ENCODE data around the gene HSF2BP.
A peak's percentile ranks its signal among the peaks of the same experiment; 100 is the strongest.
"Not testable (repeated sequence)": the region's sequence is repeated elsewhere in the genome, so short reads cannot be mapped to it uniquely, and the experiment has no call there.

HSF2BP gene

DNA sequence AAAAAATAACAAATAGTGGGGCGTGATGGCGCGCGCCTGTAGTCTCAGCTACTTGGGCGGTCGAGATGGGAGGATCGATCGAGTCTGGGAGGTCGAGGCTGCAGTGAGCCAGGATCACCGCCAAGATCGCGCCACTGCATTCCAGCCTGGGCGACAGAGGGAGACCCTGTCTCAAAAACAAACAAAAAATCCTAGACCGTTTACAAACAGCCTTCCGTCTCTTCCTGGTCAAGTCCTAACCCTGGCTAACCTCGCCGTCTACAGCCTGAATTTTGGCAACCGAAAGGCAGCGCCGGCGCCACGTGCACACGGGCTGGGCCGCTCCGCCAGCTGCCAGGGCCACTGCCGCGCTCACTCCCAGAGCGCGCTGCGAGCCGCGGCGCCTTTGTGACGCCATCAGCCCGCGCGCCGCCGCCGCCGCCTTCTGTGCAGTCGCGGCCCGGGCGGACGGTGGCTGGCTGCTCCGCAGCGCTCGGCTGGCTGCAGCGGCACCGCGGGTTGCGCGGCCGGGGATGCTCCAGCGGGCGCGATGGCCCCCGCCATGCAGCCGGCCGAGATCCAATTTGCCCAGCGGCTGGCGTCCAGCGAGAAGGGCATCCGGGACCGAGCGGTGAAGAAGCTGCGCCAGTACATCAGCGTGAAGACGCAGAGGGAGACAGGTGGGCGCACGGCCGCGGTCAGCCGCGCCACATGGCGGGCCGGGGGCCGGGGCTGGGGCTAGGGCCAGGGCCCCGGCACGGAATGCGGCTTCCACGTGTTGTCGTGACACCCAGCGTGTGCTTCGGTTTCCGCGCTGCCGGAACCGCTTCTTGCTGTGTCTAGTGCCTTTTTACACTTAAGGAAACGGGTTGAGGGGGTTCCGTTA, at the start of gene HSF2BP, which contains the start of gene RRP1B:
TSS of gene HSF2BP (minus strand) at position 353 of the 865 bp plus-strand sequence. CDS start 1,392 bp downstream, outside the sequence.
TSS of gene RRP1B (plus strand) at position 425 of the 865 bp plus-strand sequence. CDS start at position 530, 105 bp downstream.
- no peaks in the 10 kb centered on the region for H3K27me3 Mint-ChIP-seq
- peaks cover 35% of the 10 kb centered on the region for H3K4me1 Mint-ChIP-seq
- no peaks in the 10 kb centered on the region for H3K9me3 Mint-ChIP-seq
- peak within 1 kb of the TSS; percentile 95 for H3K27ac Mint-ChIP-seq (ENCODE audit: low read depth)
- peak within 1 kb of the TSS; percentile 92 for H3K4me3 Mint-ChIP-seq
- DNase-seq (ENCODE audit: low spot score in 2 of 2), result peak; percentile 59 to 75
- H3K36me3 Mint-ChIP-seq (ENCODE audit: insufficient read depth), result peaks cover 14% of the 10 kb centered on the region
- peak; percentile 81 for ATAC-seq (replicated peaks; ENCODE audit: extremely low read depth, poor library complexity, severe bottlenecking)

DNA sequence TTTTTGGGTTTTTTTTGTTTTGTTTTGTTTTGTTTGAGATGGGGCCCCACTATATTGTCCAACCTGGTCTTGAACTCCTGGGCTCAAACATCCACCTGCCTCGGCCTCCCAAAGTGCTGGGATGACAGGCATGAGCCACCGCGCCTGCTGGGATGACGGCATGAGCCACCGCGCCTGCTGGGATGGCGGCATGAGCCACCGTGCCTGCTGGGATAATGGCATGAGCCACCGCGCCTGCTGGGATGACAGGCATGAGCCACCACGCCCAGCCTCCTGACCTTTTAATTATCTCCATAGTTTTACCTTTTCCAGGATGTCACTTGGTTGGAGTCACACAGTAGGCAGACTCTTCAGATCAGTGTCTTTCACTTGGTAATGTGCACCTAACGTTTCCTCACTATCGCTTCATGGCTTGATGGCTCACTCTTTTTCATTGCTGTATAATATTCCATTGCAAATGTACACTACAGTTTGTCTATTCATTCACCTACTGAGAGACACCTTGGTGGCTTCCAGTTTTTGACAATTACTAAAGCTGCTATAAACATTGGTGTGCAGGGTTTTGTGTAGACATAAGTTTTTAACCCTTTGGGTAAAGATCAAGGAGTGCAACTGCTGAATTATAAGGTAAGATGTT, 49.6 kb upstream of the HSF2BP start:
- DNase-seq (ENCODE audit: low spot score in 2 of 2), result no peak
- no peaks in the 10 kb centered on the region for H3K27me3 Mint-ChIP-seq
- H3K27ac Mint-ChIP-seq (ENCODE audit: low read depth), result no peak overlapping the region
- H3K4me1 Mint-ChIP-seq, result no peaks in the 10 kb centered on the region
- ATAC-seq (replicated peaks; ENCODE audit: extremely low read depth, poor library complexity, severe bottlenecking), result no peak
- peaks cover 4% of the 10 kb centered on the region for H3K36me3 Mint-ChIP-seq (ENCODE audit: insufficient read depth)
- no peak overlapping the region for H3K4me3 Mint-ChIP-seq
- no peaks in the 10 kb centered on the region for H3K9me3 Mint-ChIP-seq

DNA sequence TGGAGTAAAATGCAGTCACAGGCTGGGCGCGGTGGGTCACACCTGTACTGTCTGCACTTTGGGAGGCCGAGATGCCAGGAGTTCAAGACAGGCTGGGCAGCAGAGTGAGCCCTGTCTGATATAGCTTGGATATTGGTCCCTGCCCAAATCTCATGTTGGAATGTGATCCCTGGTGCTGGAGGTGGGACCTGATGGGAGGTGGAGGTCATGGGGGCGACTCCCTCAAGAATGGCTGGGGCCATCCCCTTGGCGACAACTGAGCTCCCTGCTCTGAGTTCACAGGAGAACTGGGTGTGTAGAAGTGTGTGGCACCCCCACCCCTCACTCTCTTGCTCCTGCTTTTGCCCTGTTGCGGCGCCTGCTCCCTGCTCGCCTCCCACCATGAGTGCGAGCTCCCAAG, 48.2 kb upstream of the HSF2BP start:
- no peaks in the 10 kb centered on the region for H3K27me3 Mint-ChIP-seq
- H3K4me1 Mint-ChIP-seq, result peaks cover 11% of the 10 kb centered on the region
- DNase-seq (ENCODE audit: low spot score in 2 of 2), result no peak
- peaks cover 4% of the 10 kb centered on the region for H3K36me3 Mint-ChIP-seq (ENCODE audit: insufficient read depth)
- H3K9me3 Mint-ChIP-seq, result no peaks in the 10 kb centered on the region
- no peak overlapping the region for H3K27ac Mint-ChIP-seq (ENCODE audit: low read depth)
- no peak for ATAC-seq (replicated peaks; ENCODE audit: extremely low read depth, poor library complexity, severe bottlenecking)
- no peak overlapping the region for H3K4me3 Mint-ChIP-seq

DNA sequence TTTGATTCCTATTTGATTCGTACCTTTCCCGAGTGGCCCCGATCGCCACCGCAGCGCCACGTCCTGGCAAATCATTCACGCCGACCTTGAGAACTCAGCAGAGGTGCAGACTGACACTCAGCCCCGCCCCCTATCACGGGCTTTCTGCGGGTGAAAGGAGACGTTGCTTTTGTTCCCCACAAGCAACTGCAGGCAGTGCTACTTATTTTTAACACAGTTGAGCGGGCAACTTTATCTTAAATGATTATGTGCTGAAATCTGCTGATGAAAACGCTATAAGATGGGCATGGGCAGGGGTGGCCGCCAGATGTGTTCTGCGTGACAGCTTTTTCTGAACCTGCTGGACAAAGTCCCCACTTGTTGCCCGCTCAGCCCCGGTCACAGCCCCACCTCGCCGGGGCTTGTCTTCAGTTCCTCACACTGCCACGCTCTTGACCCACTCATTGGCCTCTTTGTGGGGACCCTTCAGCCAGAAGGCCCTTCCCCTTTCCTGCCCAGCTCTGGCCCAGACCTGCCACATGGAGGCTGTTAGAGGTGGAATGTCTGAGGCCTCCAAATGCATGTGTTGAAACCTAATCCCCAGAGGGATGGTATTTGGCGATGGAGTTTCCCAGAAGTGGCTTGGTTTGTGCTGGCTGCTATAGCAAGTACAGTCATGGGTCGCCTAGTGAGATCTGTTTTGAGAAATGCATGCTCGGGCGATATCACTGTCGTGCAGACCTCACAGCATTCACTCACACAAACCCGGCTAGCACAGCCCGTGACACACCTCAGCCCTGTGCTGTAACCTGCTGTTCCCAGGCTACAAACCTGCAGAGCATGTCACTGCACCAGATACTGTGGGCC, 44.0 kb upstream of the HSF2BP start:
- peak overlapping the region; percentile 75 for H3K27ac Mint-ChIP-seq (ENCODE audit: low read depth)
- no peaks in the 10 kb centered on the region for H3K27me3 Mint-ChIP-seq
- DNase-seq (ENCODE audit: low spot score in 2 of 2) (peak in 1 of 2 donors; percentile 54), ATAC-seq (replicated peaks; ENCODE audit: extremely low read depth, poor library complexity, severe bottlenecking) (peak; percentile 63)
- no peaks in the 10 kb centered on the region for H3K9me3 Mint-ChIP-seq
- peaks cover 11% of the 10 kb centered on the region for H3K4me1 Mint-ChIP-seq
- H3K36me3 Mint-ChIP-seq (ENCODE audit: insufficient read depth), result peaks cover 5% of the 10 kb centered on the region
- H3K4me3 Mint-ChIP-seq, result peak overlapping the region; percentile 68

DNA sequence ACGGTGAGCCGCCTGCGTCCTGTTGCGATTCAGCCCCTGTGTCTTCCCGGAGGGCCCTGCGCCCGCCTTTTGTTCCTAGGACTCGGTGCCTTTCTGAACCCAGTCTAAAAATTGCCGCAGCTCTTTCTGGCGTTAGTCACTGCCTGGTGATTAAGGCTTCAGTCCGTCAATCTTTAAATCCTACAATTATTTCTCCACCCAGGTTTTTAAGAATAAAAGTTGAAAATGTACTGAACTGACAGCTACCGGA, 43.4 kb upstream of the HSF2BP start:
- H3K4me1 Mint-ChIP-seq, result peaks cover 11% of the 10 kb centered on the region
- H3K27me3 Mint-ChIP-seq, result no peaks in the 10 kb centered on the region
- ATAC-seq (replicated peaks; ENCODE audit: extremely low read depth, poor library complexity, severe bottlenecking) (no peak), DNase-seq (ENCODE audit: low spot score in 2 of 2) (no peak)
- H3K9me3 Mint-ChIP-seq, result no peaks in the 10 kb centered on the region
- peaks cover 5% of the 10 kb centered on the region for H3K36me3 Mint-ChIP-seq (ENCODE audit: insufficient read depth)
- H3K4me3 Mint-ChIP-seq, result peak overlapping the region; percentile 68
- peak overlapping the region; percentile 75 for H3K27ac Mint-ChIP-seq (ENCODE audit: low read depth)

DNA sequence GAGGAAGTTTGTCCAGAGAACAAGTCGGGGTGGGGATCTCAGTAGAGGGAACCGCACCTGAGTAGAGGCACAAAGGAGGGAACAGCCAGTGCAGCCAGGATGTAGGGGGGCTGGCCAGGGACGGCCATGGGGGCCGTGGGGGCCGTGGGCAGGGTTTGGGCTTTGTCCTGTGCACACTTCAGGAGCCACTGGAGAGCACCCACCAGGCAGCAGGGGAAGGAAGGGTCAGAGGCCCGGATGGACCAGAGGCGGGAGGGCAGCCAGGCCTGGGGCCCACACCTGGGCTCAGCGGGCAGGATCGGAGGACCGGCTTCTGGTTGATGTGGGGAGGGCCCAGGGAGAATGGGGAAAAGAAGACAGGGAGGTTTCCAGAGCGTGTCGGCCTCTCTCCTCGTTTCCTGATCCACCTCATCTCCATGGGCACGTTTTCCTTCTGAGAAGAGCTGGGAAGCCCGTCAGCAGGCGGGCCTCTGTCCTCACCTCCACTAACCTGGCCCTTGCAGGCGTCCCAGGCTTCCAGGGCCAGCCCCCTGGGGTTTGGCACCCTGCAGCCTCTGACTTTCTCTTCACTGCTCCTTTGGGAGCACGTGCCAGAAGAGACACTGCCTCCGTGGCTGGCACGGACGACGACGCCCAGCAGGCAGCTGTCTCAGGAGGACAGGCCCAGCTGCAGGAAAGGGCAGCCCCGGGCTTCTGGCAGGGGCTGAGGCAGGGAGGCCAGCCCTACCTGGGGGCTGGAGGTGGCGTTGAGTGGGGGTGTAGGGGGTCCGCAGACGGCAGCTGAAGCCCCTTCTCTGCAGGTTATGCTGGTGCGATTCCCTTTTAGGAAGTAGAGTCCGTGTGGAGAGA, 42.9 kb upstream of the HSF2BP start:
- H3K36me3 Mint-ChIP-seq (ENCODE audit: insufficient read depth), result peaks cover 5% of the 10 kb centered on the region
- ATAC-seq (replicated peaks; ENCODE audit: extremely low read depth, poor library complexity, severe bottlenecking), result no peak
- no peaks in the 10 kb centered on the region for H3K27me3 Mint-ChIP-seq
- peak overlapping the region; percentile 68 for H3K4me3 Mint-ChIP-seq
- H3K4me1 Mint-ChIP-seq, result peaks cover 11% of the 10 kb centered on the region
- DNase-seq (ENCODE audit: low spot score in 2 of 2), result no peak
- H3K27ac Mint-ChIP-seq (ENCODE audit: low read depth), result peak overlapping the region; percentile 75
- no peaks in the 10 kb centered on the region for H3K9me3 Mint-ChIP-seq

DNA sequence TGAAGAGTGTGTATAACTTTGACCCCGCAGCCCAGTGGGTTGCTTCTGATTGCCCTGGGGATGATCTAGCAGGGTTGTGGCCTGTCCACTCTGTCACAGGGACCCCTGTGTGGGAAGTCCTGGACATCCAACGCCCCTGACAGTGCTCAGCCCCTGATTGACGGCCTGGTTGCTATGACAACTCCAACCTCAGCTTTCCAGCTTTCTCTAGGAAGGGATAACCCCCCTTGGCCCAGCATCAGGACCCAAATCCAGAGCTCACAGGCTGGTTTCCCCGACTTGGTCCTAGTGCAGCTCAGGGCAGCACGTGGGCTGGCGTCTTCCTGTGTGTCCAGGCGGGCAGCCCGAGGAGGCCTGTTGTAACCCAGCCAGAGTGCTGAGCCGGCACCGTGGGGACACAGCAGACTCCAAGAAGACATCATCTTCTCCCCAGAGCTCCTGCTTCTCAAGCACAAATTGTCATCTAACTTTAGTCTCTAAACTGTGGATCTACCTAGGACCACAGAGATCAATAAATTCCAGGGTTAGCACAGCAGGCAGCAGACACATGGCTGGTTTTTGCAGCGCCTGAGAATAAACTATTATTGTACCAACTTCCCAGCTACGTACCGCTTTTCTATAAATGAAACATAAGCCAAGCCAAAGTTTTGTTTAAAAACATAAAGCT, 40.8 kb upstream of the HSF2BP start:
- no peak for DNase-seq (ENCODE audit: low spot score in 2 of 2)
- Mint-ChIP-seq H3K9me3 (no peaks in the 10 kb centered on the region), H3K27me3 (no peaks in the 10 kb centered on the region), H3K27ac (ENCODE audit: low read depth) (no peak overlapping the region), H3K36me3 (ENCODE audit: insufficient read depth) (peaks cover 9% of the 10 kb centered on the region), H3K4me3 (no peak overlapping the region), H3K4me1 (peaks cover 11% of the 10 kb centered on the region)
- no peak for ATAC-seq (replicated peaks; ENCODE audit: extremely low read depth, poor library complexity, severe bottlenecking)

DNA sequence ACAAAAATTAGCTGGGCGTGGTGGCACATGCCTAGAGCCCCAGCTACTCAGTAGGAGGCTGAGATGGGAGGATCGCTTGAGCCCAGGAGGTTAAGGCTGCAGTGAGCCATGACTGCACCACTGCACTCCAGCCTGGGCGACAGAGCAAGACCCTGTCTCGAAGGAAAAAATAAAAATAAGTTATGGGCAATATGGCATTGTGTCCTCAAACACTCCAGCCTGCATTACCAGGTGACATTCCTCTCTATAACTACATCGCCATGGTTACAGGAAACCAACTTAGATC, 40.1 kb upstream of the HSF2BP start:
- peaks cover 11% of the 10 kb centered on the region for H3K36me3 Mint-ChIP-seq (ENCODE audit: insufficient read depth)

DNA sequence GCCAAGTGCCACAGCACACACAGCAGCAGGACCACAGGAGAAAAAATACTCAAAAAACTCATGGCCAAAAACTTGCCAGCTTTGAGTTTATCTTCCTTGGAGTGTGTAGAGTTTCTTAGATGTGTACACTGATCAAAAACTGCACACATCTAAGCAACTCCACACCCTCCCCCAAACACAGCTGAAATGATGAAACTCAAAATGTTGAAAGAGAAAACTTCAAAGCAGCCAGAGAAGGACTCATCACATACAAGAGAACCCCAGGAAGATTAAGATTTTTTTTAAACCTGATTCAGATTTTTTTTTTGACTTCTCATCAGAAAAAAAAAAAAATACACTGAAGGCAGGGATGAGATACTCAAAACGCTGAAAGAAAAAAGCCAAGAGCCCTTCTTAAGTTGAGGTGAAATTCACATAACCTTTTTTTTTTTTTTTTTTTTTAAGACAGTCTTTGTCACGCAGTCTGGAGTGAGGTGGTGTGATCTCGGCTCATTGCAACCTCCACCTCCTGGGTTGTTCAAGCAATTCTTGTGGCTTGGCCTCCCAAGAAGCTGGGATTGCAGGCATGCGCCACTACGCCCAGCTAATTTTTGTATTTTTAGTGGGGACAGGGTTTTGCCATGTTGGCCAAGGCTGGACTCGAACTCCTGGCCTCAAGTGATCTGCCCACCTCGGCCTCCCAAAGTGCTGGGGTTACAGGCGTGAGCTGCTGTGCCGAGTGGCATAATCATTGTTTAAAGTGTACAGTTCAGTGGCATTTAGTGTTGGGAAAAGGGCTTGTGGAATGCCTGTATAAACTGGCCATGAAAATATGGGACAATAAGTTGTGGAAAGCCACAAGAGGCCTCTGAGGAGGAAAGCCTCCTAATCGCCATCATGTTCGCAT, 38.7 kb upstream of the HSF2BP start:
- H3K36me3 Mint-ChIP-seq (ENCODE audit: insufficient read depth), result peaks cover 15% of the 10 kb centered on the region
- H3K4me1 Mint-ChIP-seq, result peaks cover 4% of the 10 kb centered on the region
- no peak overlapping the region for H3K4me3 Mint-ChIP-seq
- no peaks in the 10 kb centered on the region for H3K27me3 Mint-ChIP-seq
- no peaks in the 10 kb centered on the region for H3K9me3 Mint-ChIP-seq
- H3K27ac Mint-ChIP-seq (ENCODE audit: low read depth), result peak overlapping the region; percentile 50
- no peak for DNase-seq (ENCODE audit: low spot score in 2 of 2)
- no peak for ATAC-seq (replicated peaks; ENCODE audit: extremely low read depth, poor library complexity, severe bottlenecking)

More for the DNA sequence above, 40.1 kb upstream of the HSF2BP start:
- not testable (repeated sequence) for H3K4me3 Mint-ChIP-seq; ATAC-seq (replicated peaks; ENCODE audit: extremely low read depth, poor library complexity, severe bottlenecking); H3K27ac Mint-ChIP-seq (ENCODE audit: low read depth); H3K9me3 Mint-ChIP-seq; DNase-seq (ENCODE audit: low spot score in 2 of 2); H3K27me3 Mint-ChIP-seq
- peaks cover 11% of the 10 kb centered on the region for H3K4me1 Mint-ChIP-seq

DNA sequence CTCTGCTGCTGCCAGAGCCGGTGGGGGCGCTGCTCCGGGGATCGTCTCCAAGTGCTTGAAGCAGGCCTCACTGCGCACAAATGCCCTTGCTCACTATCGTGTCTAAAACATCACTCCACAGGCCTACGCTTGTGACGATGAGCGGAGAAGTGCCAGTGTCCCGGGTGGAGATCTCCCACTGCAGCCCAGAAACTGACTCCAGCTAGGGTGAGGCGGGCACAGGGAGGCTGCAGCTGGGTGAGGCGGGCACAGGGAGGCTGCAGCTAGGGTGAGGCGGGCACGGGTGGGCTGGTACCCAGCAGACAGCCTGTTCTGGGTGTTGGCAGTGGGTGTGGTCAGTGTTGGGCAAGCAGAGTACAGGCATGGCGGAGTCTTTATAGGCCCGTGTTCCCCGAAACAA, 36.9 kb upstream of the HSF2BP start:
- Mint-ChIP-seq H3K36me3 (ENCODE audit: insufficient read depth) (peaks cover 21% of the 10 kb centered on the region), H3K27ac (ENCODE audit: low read depth) (no peak overlapping the region), H3K4me1 (no peaks in the 10 kb centered on the region), H3K4me3 (no peak overlapping the region), H3K9me3 (no peaks in the 10 kb centered on the region), H3K27me3 (no peaks in the 10 kb centered on the region)
- ATAC-seq (replicated peaks; ENCODE audit: extremely low read depth, poor library complexity, severe bottlenecking) (no peak), DNase-seq (ENCODE audit: low spot score in 2 of 2) (no peak)

DNA sequence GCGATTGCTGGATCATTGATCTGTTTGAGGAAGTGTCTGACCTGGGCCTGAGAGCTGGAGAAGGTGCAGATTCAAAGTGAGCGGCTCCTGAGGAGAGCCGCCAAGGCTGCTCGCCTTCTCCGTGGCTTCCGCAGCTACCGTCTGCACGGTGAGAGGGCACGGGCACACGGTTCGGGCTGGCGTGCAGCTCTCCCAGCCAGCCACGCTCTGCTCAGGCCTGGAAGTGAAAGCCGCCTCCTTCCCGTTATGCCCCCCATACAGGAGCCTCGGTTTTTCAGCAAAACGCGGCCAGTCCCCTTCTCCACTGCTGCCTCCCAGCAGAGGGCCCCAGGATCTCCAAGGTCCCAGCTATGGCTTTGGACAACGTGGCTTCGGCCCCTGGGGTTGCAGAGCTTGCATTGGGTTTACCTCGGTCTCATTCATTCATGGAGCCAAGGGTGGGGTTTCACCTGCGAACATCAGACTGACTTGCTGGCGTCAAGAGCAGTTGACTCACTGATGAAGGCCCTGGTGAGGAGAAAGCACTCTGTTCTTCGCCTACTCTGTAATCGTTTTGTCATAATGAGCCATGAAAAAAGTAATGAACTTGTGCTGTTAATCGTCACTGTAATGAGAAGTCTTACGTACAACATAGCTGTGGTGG, 35.3 kb upstream of the HSF2BP start:
- ATAC-seq (replicated peaks; ENCODE audit: extremely low read depth, poor library complexity, severe bottlenecking) (no peak), DNase-seq (ENCODE audit: low spot score in 2 of 2) (no peak)
- Mint-ChIP-seq H3K27me3 (no peaks in the 10 kb centered on the region), H3K36me3 (ENCODE audit: insufficient read depth) (peaks cover 26% of the 10 kb centered on the region), H3K9me3 (no peaks in the 10 kb centered on the region), H3K4me1 (no peaks in the 10 kb centered on the region), H3K4me3 (no peak overlapping the region), H3K27ac (ENCODE audit: low read depth) (no peak overlapping the region)
